HepG2 (cell line): ENCODE measurements around the gene RIMS3. TPM values are rescaled to one million over a fixed set of nuclear protein-coding genes. Genes with fewer than 3 reads are reported as not detected.

Experiments
- ATAC-seq: fragments of 200-7000 bp; cut with Tn5 transposase; 3 replicates; pipeline ENCODE4 v1.9.1; 2020; ENCODE audit warnings: mild to moderate bottlenecking, moderate library complexity
- BruUV-seq: library from RNA; stranded (reverse); fragments of 400-500 nt; replicated peaks from 2 replicates; lab custom pipeline; 2021; lab: Mats Ljungman, UMichigan
- CTCF ChIA-PET: fragments of 300-600 bp; formaldehyde crosslinking; extraction: SDS; loops from one replicate; lab custom pipeline; 2021; ENCODE audit warnings: low total read pairs, inconsistent platforms, low intra/inter-chr PET ratio; lab: Yijun Ruan, JAX
- POLR2A ChIA-PET: fragments of 350-600 bp; sonication (Branson Sonifier 250); formaldehyde crosslinking; loops from one replicate; lab custom pipeline; 2020; ENCODE audit warnings: antibody characterized with exemption, inconsistent platforms; lab: Yijun Ruan, JAX
- DNase-seq: peaks from one replicate; pipeline ENCODE4 v3.0.0-alpha.2; 2015; ENCODE audit warnings: low spot score
- FAIRE-seq: peaks from 3 replicates; lab custom pipeline; 2011; peaks lifted over from hg19 to GRCh38; lab: Jason Lieb, UNC
- H2AFZ ChIP-seq: one replicate; pipeline ENCODE4 v1.6.1; 2011; ENCODE audit warnings: low read length, inconsistent platforms
- H3K27ac ChIP-seq: fragments of 300-600 bp; 3 replicates; pipeline ENCODE4 v1.8.0; 2011; ENCODE audit warnings: mixed run types, mild to moderate bottlenecking, mixed read lengths, low read length, inconsistent platforms; ENCODE audit not compliant: insufficient read depth; ENCODE audit errors: extremely low read length
- H3K27me3 ChIP-seq, 2 experiments: fragments of 200-600 bp in 1 of 2; 2 replicates in 1 of 2; 3 replicates in 1 of 2; pipeline versions ENCODE4 v1.6.0 to v1.8.0; 2011; ENCODE audit warnings: low read length in 2 of 2, mild to moderate bottlenecking in 2 of 2, moderate library complexity in 2 of 2, inconsistent platforms in 1 of 2; ENCODE audit not compliant: insufficient read depth in 2 of 2, control insufficient read depth in 1 of 2
- H3K36me3 ChIP-seq, 2 experiments: fragments of 200-600 bp in 1 of 2; replicated peaks in 1 of 2; 2 replicates in 1 of 2; 3 replicates in 1 of 2; pipeline versions ENCODE4 v1.5.1 to v1.8.0; 2011; ENCODE audit warnings: low read length in 2 of 2, inconsistent platforms in 1 of 2; ENCODE audit not compliant: insufficient read depth in 2 of 2, control insufficient read depth in 1 of 2
- H3K4me1 ChIP-seq: 2 replicates; pipeline ENCODE4 v1.5.1; 2012; ENCODE audit warnings: low read length, inconsistent platforms; ENCODE audit not compliant: insufficient read depth
- H3K4me2 ChIP-seq: 2 replicates; pipeline ENCODE4 v1.6.0; 2011; ENCODE audit warnings: low read depth, low read length, inconsistent platforms
- H3K4me3 ChIP-seq, 3 experiments: fragments of 200-600 bp in 1 of 3; sonication (generic), shearing (Covaris generic) in 1 of 3; replicated peaks in 1 of 3; 2 replicates each; pipeline ENCODE4 v1.5.1; 2011 to 2016; ENCODE audit warnings: low read length in 3 of 3, inconsistent platforms in 2 of 3, low read depth in 2 of 3, mild to moderate bottlenecking in 2 of 3, control low read depth in 1 of 3, mixed read lengths in 1 of 3; ENCODE audit not compliant: insufficient read depth in 1 of 3
- H3K79me2 ChIP-seq: one replicate; pipeline ENCODE4 v1.6.1; 2011; ENCODE audit warnings: low read length, inconsistent platforms; ENCODE audit not compliant: insufficient read depth
- H3K9ac ChIP-seq: 2 replicates; pipeline ENCODE4 v1.6.0; 2011; ENCODE audit warnings: mild to moderate bottlenecking, low read depth, low read length, inconsistent platforms; ENCODE audit not compliant: insufficient read depth
- H3K9me3 ChIP-seq: 2 replicates; pipeline ENCODE4 v1.5.1; 2012; ENCODE audit warnings: mild to moderate bottlenecking, low read length
- H4K20me1 ChIP-seq: 2 replicates; pipeline ENCODE4 v1.6.0; 2011; ENCODE audit warnings: inconsistent platforms, mild to moderate bottlenecking, low read length, moderate library complexity; ENCODE audit not compliant: insufficient read depth
- PRMT3 ChIP-seq: sonication (generic); formaldehyde crosslinking; IDR thresholded peaks from 2 replicates; pipeline ENCODE4 v1.8.1; 2022; ENCODE audit warnings: low read depth, mild to moderate bottlenecking, moderate library complexity, missing genetic modification reagents, borderline replicate concordance
- THAP11 ChIP-seq: IDR thresholded peaks from 2 replicates; pipeline ENCODE4 v1.6.1; 2016; ENCODE audit warnings: missing biosample characterization, missing genetic modification reagents
- ZNF687 ChIP-seq: sonication (generic); formaldehyde crosslinking; IDR thresholded peaks from 2 replicates; pipeline ENCODE4 v1.5.1; 2020; ENCODE audit warnings: mild to moderate bottlenecking, missing genetic modification reagents, moderate library complexity
- WGBS: methylation state at CpG from one replicate; pipeline ENCODE4 v1.1.6; 2017; ENCODE audit warnings: low lambda C conversion rate; 5-methylcytosine and 5-hydroxymethylcytosine counted together
- in situ Hi-C: cut with HindIII; loops from 2 replicates; pipeline ENCODE4 v1.10.0; 2017; ENCODE audit warnings: low pct_unique_long_range_greater_than_20kb; ENCODE audit not compliant: extremely low pct_ligation_motif_present
- intact Hi-C: fragments of 100-400 bp; cut with micrococcal nuclease; formaldehyde crosslinking; loops from one replicate; pipeline ENCODE4 v1.10.0; 2022; ENCODE audit not compliant: unreplicated experiment
- polyA plus RNA-seq, 8 experiments: library from polyadenylated mRNA; depleted of rRNA in 3 of 8; stranded (reverse) in 7 of 8; unstranded in 1 of 8; fragments of >200 nt; fragmentation: Illumina TruSeq in 4 of 8; extraction: Trizol in 4 of 8; gene quantifications; 2 replicates each; pipeline versions ENCODE4 v1.2.1 to v1.2.3, GENCODE V29; 2011 to 2016; ENCODE audit warnings: low read depth in 4 of 8, missing spikeins in 1 of 8, mixed read lengths in 1 of 8; ENCODE audit not compliant: insufficient read depth in 1 of 8
- total RNA-seq, 5 experiments: library from RNA; depleted of rRNA; stranded (reverse); fragments of >200 nt; fragmentation: Illumina TruSeq; extraction: Trizol; gene quantifications; 2 replicates each; pipeline ENCODE4 v1.2.3, GENCODE V29; 2016; ENCODE audit warnings: low read depth in 1 of 5

Gene RIMS3
- total and polyA plus RNA-seq, 2 of the 13 experiments (the other 11 are each of a cell fraction or from before 2014, with no cell fraction given), result 2.1 to 5.4 TPM

GRCh38 chr1:40612345-40612831 is 53.1 kb downstream of the RIMS3 start (continued):
- 0 out of 2 replicates have a peak, but pooled peaks have one; percentile 15 for TF ChIP-seq THAP11 (CRISPR knock-in tag)

- Histone ChIP-seq H3K9me3 (no peaks in the 10 kb centered on the region), H2AFZ (no peak overlapping the region), H3K79me2 (no peaks in the 10 kb centered on the region), H3K4me3 (no peak overlapping the region), H3K27ac (no peak overlapping the region), H3K27me3 (peaks cover 0 to 3% of the 10 kb centered on the region in 2 experiments; a peak in 1 of 5 replicates), H3K9ac (no peak overlapping the region), H4K20me1 (no peaks in the 10 kb centered on the region), H3K36me3 (no peaks in the 10 kb centered on the region), H3K4me1 (peaks cover 5% of the 10 kb centered on the region; the same call in 1 of the 2 replicates), H3K4me2 (no peak overlapping the region)
- ATAC-seq, result peak; percentile 34; the same call in 1 of the 3 replicates
- CTCF ChIA-PET, result no interaction called here
- 0% methylated on average over 2 of the region's 7 CpGs for WGBS
- no peak for FAIRE-seq
- in situ Hi-C loops, result loop anchor here (10.0 kb wide), 1 partner anchor 55 kb away; the partner anchor contains the start of gene RIMS3
- BruUV-seq, result no TSS peak
- intact Hi-C loops, result loop anchor here (5.0 to 10.0 kb wide), 2 partner anchors 57 to 175 kb away; partner anchors contain the start of genes KCNQ4 and RIMS3
- POLR2A ChIA-PET, result no interaction called here
- no peak for DNase-seq
- TF ChIP-seq ZNF687 (CRISPR knock-in tag) (0 out of 2 replicates have a peak, but pooled peaks have one; percentile 8), PRMT3 (CRISPR knock-in tag) (no peak)
- TF ChIP-seq, all 625 proteins: peak for 1
Observed at GRCh38 chr1:40610156-40610555, 55.3 kb downstream of the RIMS3 start.
